Hepatocyte (in vitro differentiated cells): ENCODE measurements around the gene GNG12.

Experiments used
- CTCF ChIP-seq: fragments of 200-600 bp; sonication (generic); IDR thresholded peaks from 2 replicates; pipeline ENCODE4 v1.5.1; 2016; ENCODE audit warnings: antibody characterized with exemption, mild to moderate bottlenecking; ENCODE audit not compliant: poor library complexity
- EZH2 ChIP-seq: fragments of 200-600 bp; sonication (generic); IDR thresholded peaks from 2 replicates; pipeline ENCODE4 v1.6.1; 2016; ENCODE audit warnings: antibody characterized with exemption, mild to moderate bottlenecking, borderline replicate concordance

- TF ChIP-seq CTCF (no peak), EZH2 (no peak)
These were observed 148.2 kb downstream of the GNG12 start, which contains the start of gene GADD45A for GRCh38 chr1:67685067-67685557.
